ENCODE results near the gene RNF113B. TPM values are rescaled to one million over a fixed set of nuclear protein-coding genes. Genes with fewer than 3 reads are reported as not detected.

The RNF113B gene
- total and polyA plus RNA-seq, 4 donors: 0.64 TPM; not detected in 3

DNA sequence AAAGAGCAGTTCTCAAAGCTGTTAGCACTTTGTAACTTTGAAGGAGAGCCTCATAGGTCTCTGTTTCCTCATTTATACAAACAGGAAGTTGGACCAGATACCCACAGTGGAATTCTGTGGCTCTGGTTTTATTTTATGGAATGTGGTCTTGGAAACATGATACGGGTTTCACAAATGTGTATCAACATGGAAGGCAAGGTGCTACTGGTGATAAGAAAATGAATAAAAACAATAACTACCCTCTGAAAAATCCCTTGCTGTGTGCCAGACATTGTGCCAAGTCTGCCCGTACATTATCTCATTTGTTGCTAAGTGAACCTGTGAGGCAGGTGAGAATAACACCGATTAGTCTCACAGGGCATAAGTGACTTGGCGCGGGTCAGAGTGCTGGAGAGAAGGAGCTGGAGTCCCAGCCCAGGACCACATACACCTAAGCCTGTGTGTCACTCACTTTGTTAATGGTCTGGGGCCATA is 45.0 kb upstream of the RNF113B start:
- peaks cover 0 to 2% (median 0%) of the 10 kb centered on the region in 4 donors for H3K36me3 ChIP-seq (ENCODE audit: control insufficient read depth in 4 of 4, insufficient read depth in 3 of 4, low read depth in 1 of 4, low read length in 3 of 4)
- WGBS: 84% methylated on average over 5 of the region's 5 CpGs
- DNase-seq (ENCODE audit: low spot score): no peak
- TF ChIP-seq, protein P1, sequence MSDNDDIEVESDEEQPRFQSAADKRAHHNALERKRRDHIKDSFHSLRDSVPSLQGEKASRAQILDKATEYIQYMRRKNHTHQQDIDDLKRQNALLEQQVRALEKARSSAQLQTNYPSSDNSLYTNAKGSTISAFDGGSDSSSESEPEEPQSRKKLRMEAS (IDR thresholded peaks at IDR 0.05): no peak
- no peak for TF ChIP-seq SP1 (IDR thresholded peaks at IDR 0.05)
- TF ChIP-seq EGR1 (IDR thresholded peaks at IDR 0.05; ENCODE audit: low read depth in 2 of 2): no peak
- TF ChIP-seq JUND (IDR thresholded peaks at IDR 0.05): no peak
- no peak for TF ChIP-seq FOXA2 (IDR thresholded peaks at IDR 0.05)
- TF ChIP-seq, protein P2, sequence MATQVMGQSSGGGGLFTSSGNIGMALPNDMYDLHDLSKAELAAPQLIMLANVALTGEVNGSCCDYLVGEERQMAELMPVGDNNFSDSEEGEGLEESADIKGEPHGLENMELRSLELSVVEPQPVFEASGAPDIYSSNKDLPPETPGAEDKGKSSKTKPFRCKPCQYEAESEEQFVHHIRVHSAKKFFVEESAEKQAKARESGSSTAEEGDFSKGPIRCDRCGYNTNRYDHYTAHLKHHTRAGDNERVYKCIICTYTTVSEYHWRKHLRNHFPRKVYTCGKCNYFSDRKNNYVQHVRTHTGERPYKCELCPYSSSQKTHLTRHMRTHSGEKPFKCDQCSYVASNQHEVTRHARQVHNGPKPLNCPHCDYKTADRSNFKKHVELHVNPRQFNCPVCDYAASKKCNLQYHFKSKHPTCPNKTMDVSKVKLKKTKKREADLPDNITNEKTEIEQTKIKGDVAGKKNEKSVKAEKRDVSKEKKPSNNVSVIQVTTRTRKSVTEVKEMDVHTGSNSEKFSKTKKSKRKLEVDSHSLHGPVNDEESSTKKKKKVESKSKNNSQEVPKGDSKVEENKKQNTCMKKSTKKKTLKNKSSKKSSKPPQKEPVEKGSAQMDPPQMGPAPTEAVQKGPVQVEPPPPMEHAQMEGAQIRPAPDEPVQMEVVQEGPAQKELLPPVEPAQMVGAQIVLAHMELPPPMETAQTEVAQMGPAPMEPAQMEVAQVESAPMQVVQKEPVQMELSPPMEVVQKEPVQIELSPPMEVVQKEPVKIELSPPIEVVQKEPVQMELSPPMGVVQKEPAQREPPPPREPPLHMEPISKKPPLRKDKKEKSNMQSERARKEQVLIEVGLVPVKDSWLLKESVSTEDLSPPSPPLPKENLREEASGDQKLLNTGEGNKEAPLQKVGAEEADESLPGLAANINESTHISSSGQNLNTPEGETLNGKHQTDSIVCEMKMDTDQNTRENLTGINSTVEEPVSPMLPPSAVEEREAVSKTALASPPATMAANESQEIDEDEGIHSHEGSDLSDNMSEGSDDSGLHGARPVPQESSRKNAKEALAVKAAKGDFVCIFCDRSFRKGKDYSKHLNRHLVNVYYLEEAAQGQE (IDR thresholded peaks at IDR 0.05): no peak
- TF ChIP-seq, protein P3, sequence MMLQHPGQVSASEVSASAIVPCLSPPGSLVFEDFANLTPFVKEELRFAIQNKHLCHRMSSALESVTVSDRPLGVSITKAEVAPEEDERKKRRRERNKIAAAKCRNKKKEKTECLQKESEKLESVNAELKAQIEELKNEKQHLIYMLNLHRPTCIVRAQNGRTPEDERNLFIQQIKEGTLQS (IDR thresholded peaks at IDR 0.05): no peak
- no peak for TF ChIP-seq NR2F2 (IDR thresholded peaks at IDR 0.05)
- no peak for TF ChIP-seq RAD21 (IDR thresholded peaks at IDR 0.05)
- TF ChIP-seq, protein P4, sequence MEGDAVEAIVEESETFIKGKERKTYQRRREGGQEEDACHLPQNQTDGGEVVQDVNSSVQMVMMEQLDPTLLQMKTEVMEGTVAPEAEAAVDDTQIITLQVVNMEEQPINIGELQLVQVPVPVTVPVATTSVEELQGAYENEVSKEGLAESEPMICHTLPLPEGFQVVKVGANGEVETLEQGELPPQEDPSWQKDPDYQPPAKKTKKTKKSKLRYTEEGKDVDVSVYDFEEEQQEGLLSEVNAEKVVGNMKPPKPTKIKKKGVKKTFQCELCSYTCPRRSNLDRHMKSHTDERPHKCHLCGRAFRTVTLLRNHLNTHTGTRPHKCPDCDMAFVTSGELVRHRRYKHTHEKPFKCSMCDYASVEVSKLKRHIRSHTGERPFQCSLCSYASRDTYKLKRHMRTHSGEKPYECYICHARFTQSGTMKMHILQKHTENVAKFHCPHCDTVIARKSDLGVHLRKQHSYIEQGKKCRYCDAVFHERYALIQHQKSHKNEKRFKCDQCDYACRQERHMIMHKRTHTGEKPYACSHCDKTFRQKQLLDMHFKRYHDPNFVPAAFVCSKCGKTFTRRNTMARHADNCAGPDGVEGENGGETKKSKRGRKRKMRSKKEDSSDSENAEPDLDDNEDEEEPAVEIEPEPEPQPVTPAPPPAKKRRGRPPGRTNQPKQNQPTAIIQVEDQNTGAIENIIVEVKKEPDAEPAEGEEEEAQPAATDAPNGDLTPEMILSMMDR (IDR thresholded peaks at IDR 0.05; ENCODE audit: low read depth, low read length, missing input control): no peak
- no peak for TF ChIP-seq TAF1 (conservative IDR thresholded peaks at IDR 0.05)
- TF ChIP-seq HNF4G (IDR thresholded peaks at IDR 0.05): no peak
- TF ChIP-seq HNF4A (conservative IDR thresholded peaks at IDR 0.05): no peak
- TF ChIP-seq RXRA (IDR thresholded peaks at IDR 0.05): no peak
- TF ChIP-seq FOXA1 (IDR thresholded peaks at IDR 0.05): no peak
- TF ChIP-seq YY1 (IDR thresholded peaks at IDR 0.05): no peak
- no peak for TF ChIP-seq GABPA (IDR thresholded peaks at IDR 0.05 in 1 of 2, conservative IDR thresholded peaks at IDR 0.05 in 1 of 2)
- no peak overlapping the region for H3K9ac ChIP-seq (ENCODE audit: low read depth in 1 of 2, low read length in 2 of 2)
- no peak overlapping the region for H3K4me3 ChIP-seq (ENCODE audit: low read depth in 1 of 3, low read length in 3 of 3)
- no peaks in the 10 kb centered on the region for H3K9me3 ChIP-seq (ENCODE audit: control insufficient read depth in 4 of 4, low read length in 3 of 4)
- no peaks in the 10 kb centered on the region for H3K27me3 ChIP-seq (ENCODE audit: control insufficient read depth in 4 of 4, insufficient read depth in 4 of 4, low read length in 3 of 4)
- peaks cover 1 to 12% (median 6%) of the 10 kb centered on the region in 4 donors for H3K4me1 ChIP-seq (ENCODE audit: control insufficient read depth in 4 of 4, insufficient read depth in 4 of 4, low read length in 3 of 4)
- H3K27ac ChIP-seq (ENCODE audit: low read depth in 1 of 2, low read length in 2 of 2): peak overlapping the region in 1 of 2 donors; percentile 39

DNA sequence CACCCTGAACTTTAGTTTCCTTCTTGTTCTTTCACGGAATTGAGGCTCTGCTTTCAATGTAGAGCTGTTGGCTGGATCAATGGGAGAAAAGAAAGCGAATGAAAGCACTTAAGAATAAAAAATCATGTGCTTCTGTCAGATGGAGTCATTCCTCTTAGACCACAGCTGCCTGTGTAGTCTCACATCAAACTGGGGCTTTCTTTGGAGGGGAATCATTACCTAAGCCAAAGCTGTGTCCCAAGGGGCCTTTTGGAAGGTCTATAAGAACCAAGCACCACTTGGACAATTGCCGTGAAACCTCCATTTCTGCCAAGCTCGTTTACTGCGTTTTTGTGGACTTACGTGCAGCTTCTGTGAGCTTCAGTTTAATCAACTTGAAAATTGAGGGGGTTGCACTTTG is 44.2 kb upstream of the RNF113B start:
- Histone ChIP-seq H3K9me3 (ENCODE audit: control insufficient read depth in 4 of 4, low read length in 3 of 4) (no peaks in the 10 kb centered on the region), H3K4me3 (ENCODE audit: low read depth in 1 of 3, low read length in 3 of 3) (no peak overlapping the region), H3K36me3 (ENCODE audit: control insufficient read depth in 4 of 4, insufficient read depth in 3 of 4, low read depth in 1 of 4, low read length in 3 of 4) (peaks cover 0 to 2% (median 0%) of the 10 kb centered on the region in 4 donors), H3K27ac (ENCODE audit: low read depth in 1 of 2, low read length in 2 of 2) (no peak overlapping the region), H3K9ac (ENCODE audit: low read depth in 1 of 2, low read length in 2 of 2) (no peak overlapping the region), H3K4me1 (ENCODE audit: control insufficient read depth in 4 of 4, insufficient read depth in 4 of 4, low read length in 3 of 4) (peaks cover 1 to 12% (median 6%) of the 10 kb centered on the region in 4 donors), H3K27me3 (ENCODE audit: control insufficient read depth in 4 of 4, insufficient read depth in 4 of 4, low read length in 3 of 4) (no peaks in the 10 kb centered on the region)
- DNase-seq (ENCODE audit: low spot score): no peak
- 88% methylated on average over 6 of the region's 6 CpGs for WGBS
- TF ChIP-seq, protein P3 (IDR thresholded peaks at IDR 0.05): no peak
- TF ChIP-seq GABPA (IDR thresholded peaks at IDR 0.05 in 1 of 2, conservative IDR thresholded peaks at IDR 0.05 in 1 of 2) (no peak), EGR1 (IDR thresholded peaks at IDR 0.05; ENCODE audit: low read depth in 2 of 2) (no peak), HNF4G (IDR thresholded peaks at IDR 0.05) (no peak), JUND (IDR thresholded peaks at IDR 0.05) (no peak)
- TF ChIP-seq, protein P5, sequence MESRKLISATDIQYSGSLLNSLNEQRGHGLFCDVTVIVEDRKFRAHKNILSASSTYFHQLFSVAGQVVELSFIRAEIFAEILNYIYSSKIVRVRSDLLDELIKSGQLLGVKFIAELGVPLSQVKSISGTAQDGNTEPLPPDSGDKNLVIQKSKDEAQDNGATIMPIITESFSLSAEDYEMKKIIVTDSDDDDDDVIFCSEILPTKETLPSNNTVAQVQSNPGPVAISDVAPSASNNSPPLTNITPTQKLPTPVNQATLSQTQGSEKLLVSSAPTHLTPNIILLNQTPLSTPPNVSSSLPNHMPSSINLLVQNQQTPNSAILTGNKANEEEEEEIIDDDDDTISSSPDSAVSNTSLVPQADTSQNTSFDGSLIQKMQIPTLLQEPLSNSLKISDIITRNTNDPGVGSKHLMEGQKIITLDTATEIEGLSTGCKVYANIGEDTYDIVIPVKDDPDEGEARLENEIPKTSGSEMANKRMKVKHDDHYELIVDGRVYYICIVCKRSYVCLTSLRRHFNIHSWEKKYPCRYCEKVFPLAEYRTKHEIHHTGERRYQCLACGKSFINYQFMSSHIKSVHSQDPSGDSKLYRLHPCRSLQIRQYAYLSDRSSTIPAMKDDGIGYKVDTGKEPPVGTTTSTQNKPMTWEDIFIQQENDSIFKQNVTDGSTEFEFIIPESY (IDR thresholded peaks at IDR 0.05): no peak
- TF ChIP-seq, protein P4 (IDR thresholded peaks at IDR 0.05; ENCODE audit: low read depth, low read length, missing input control): no peak
